ENCODE data around the gene PSMG4.
"Not testable (repeated sequence)": the region's sequence is repeated elsewhere in the genome, so short reads cannot be mapped to it uniquely, and the experiment has no call there.

The PSMG4 gene

DNA sequence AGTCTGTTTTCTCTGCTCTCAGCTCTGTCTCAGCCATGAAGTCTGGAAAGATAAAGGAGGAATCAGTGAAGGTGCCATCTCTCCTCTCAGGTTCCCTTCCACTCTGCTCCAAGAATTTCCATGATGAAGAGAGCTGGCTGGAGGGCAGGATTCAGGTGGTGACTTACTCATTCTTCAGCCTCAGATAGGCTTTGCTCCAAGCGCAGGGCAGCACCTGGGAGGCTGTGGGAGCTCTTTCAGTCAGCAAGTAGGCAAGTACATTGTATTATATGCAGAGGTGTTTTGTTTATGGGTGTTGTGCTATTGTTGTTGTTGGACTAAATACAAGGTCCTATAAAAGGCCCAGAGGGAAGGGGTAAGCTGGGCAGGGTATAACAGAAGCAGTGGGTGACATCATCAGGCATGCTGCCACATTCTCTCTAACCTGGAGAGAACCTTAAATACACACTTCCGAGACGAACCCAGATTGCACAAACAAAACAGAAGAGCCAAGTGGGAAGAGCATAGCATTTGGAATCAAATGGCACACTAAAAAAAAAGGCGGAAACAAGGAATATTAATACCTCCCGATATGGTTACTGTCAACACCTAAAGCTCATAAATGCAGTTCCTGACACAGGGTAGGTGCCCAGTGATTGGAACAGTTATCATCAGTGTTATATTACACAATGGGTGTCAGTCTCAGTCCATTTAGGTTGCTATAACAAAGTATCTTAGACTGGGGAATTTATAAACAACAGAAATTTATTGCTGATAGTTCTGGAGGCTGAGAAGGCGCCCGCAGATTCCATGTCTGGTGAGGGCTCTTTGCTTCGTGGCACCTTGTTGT, 14.5 kb upstream of the PSMG4 start:
- no peaks in the 10 kb centered on the region for H4K20me1 ChIP-seq (ENCODE audit: insufficient read depth, low read length)
- H3K36me3 ChIP-seq (replicated peaks; ENCODE audit: low read depth, low read length): no peaks in the 10 kb centered on the region
- H3K27ac ChIP-seq (ENCODE audit: low read length): no peak overlapping the region
- no peaks in the 10 kb centered on the region for H3K79me2 ChIP-seq (ENCODE audit: low read length)
- no peak overlapping the region for H3K4me3 ChIP-seq (ENCODE audit: low read length)
- H2AFZ ChIP-seq (ENCODE audit: low read depth, low read length): no peak overlapping the region
- H3K9ac ChIP-seq (ENCODE audit: low read length): no peak overlapping the region
- no peak overlapping the region for H3K4me2 ChIP-seq (ENCODE audit: low read length)
- no peak for TF ChIP-seq EZH2phosphoT487 (IDR thresholded peaks at IDR 0.05; ENCODE audit: low read depth)
- TF ChIP-seq, protein P1, sequence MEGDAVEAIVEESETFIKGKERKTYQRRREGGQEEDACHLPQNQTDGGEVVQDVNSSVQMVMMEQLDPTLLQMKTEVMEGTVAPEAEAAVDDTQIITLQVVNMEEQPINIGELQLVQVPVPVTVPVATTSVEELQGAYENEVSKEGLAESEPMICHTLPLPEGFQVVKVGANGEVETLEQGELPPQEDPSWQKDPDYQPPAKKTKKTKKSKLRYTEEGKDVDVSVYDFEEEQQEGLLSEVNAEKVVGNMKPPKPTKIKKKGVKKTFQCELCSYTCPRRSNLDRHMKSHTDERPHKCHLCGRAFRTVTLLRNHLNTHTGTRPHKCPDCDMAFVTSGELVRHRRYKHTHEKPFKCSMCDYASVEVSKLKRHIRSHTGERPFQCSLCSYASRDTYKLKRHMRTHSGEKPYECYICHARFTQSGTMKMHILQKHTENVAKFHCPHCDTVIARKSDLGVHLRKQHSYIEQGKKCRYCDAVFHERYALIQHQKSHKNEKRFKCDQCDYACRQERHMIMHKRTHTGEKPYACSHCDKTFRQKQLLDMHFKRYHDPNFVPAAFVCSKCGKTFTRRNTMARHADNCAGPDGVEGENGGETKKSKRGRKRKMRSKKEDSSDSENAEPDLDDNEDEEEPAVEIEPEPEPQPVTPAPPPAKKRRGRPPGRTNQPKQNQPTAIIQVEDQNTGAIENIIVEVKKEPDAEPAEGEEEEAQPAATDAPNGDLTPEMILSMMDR (IDR thresholded peaks at IDR 0.05; ENCODE audit: low read depth, low read length): no peak
- H3K9me3 ChIP-seq (ENCODE audit: insufficient read depth, low read length): no peaks in the 10 kb centered on the region
- no peaks in the 10 kb centered on the region for H3K4me1 ChIP-seq (ENCODE audit: low read length)
- peaks cover 17% of the 10 kb centered on the region for H3K27me3 ChIP-seq (ENCODE audit: low read depth, low read length)

DNA sequence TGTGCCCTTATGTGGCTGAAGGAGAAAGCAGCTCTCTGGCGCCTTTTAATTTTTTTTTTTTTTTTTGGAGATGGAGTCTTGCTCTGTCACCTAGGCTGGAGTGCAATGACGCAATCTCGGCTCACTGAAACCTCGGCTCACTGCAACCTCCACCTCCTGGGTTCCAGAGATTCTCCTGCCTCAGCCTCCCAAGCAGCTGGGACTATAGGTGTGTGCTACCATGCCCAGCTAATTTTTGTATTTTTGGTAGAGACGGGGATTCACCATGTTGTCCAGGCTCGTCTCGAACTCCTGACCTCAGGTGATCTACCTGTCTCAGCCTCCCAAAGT, 13.9 kb upstream of the PSMG4 start:
- not testable (repeated sequence) for H4K20me1 ChIP-seq (ENCODE audit: insufficient read depth, low read length); H3K27ac ChIP-seq (ENCODE audit: low read length); H3K9ac ChIP-seq (ENCODE audit: low read length); H3K4me2 ChIP-seq (ENCODE audit: low read length); H3K4me1 ChIP-seq (ENCODE audit: low read length); H2AFZ ChIP-seq (ENCODE audit: low read depth, low read length); H3K79me2 ChIP-seq (ENCODE audit: low read length); H3K9me3 ChIP-seq (ENCODE audit: insufficient read depth, low read length); H3K4me3 ChIP-seq (ENCODE audit: low read length); H3K36me3 ChIP-seq (replicated peaks; ENCODE audit: low read depth, low read length)
- H3K27me3 ChIP-seq (ENCODE audit: low read depth, low read length): peaks cover 21% of the 10 kb centered on the region

DNA sequence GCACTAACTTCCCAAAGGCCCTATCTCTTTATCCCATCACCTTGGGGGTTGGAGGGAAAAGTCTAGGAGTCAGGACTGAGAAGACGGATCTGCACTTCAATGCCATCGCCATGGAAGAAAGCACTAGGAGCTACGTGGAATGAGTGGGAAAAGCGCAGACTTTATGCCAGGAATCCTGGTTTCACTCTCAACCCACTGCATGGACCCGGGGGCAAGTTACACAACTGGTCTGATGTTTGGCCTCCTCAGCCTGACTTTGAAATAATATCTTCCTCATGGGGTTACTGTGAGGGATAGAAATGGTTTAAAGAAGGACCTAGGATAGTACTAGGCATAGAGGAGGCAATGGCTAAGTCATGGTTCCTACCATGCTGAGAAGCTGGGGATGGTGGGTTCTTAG, 13.5 kb upstream of the PSMG4 start:
- H3K27me3 ChIP-seq (ENCODE audit: low read depth, low read length): peaks cover 21% of the 10 kb centered on the region
- H3K4me2 ChIP-seq (ENCODE audit: low read length): no peak overlapping the region
- no peak overlapping the region for H3K9ac ChIP-seq (ENCODE audit: low read length)
- H3K9me3 ChIP-seq (ENCODE audit: insufficient read depth, low read length): no peaks in the 10 kb centered on the region
- H3K79me2 ChIP-seq (ENCODE audit: low read length): no peaks in the 10 kb centered on the region
- no peak for TF ChIP-seq EZH2phosphoT487 (IDR thresholded peaks at IDR 0.05; ENCODE audit: low read depth)
- TF ChIP-seq, protein P1 (IDR thresholded peaks at IDR 0.05; ENCODE audit: low read depth, low read length): no peak
- H3K27ac ChIP-seq (ENCODE audit: low read length): no peak overlapping the region
- no peaks in the 10 kb centered on the region for H4K20me1 ChIP-seq (ENCODE audit: insufficient read depth, low read length)
- no peak overlapping the region for H2AFZ ChIP-seq (ENCODE audit: low read depth, low read length)
- no peak overlapping the region for H3K4me3 ChIP-seq (ENCODE audit: low read length)
- no peaks in the 10 kb centered on the region for H3K4me1 ChIP-seq (ENCODE audit: low read length)
- no peaks in the 10 kb centered on the region for H3K36me3 ChIP-seq (replicated peaks; ENCODE audit: low read depth, low read length)

DNA sequence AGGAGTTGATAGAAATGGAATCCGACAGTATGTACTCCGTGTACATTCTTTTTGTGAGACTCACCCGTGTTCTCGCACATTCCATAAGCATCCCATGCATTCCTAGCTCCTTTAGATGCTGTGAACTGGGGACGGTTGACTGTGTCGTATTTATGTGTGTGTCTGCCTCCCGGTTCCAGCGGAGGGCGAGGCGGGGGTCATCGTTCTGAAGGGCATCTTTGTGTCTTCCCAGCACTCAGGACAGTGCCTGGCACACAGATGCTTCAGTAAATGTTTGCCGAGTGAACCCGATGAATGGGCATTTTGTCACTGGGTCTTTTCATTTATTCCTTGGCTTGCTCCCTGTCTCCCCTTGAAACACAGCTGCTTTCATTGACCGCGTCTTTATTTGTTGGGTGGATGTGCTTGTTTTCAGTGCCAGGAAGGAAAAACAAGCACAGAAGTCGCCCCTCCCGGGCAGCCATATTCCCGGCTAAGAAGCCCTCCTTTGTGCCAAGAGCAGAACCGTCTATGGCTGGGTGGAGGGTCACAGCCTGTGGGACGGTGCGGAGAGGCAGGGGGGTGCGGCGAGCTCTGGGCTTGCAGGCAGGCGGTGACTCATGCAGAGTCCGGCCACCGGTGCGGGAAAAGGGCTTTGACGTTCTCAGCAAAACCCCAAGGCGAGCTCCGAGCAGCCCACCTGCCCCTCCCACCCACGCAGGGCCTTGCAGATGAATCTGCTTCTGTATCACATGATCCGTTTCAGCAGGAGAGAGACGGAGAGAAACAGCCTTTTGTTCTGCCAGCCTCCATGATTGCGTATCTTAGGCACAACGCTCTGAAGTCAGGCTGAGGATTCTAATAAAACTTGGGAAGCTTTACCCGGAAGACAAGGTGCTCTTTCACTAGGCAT, 11.2 kb upstream of the PSMG4 start:
- Histone ChIP-seq H3K27me3 (ENCODE audit: low read depth, low read length) (peaks cover 21% of the 10 kb centered on the region), H3K9me3 (ENCODE audit: insufficient read depth, low read length) (no peaks in the 10 kb centered on the region), H4K20me1 (ENCODE audit: insufficient read depth, low read length) (no peaks in the 10 kb centered on the region), H3K4me2 (ENCODE audit: low read length) (no peak overlapping the region), H3K9ac (ENCODE audit: low read length) (no peak overlapping the region), H3K4me1 (ENCODE audit: low read length) (peaks cover 3% of the 10 kb centered on the region; the same call in 1 of the 2 replicates), H2AFZ (ENCODE audit: low read depth, low read length) (no peak overlapping the region), H3K36me3 (replicated peaks; ENCODE audit: low read depth, low read length) (no peaks in the 10 kb centered on the region), H3K79me2 (ENCODE audit: low read length) (no peaks in the 10 kb centered on the region), H3K27ac (ENCODE audit: low read length) (no peak overlapping the region), H3K4me3 (ENCODE audit: low read length) (no peak overlapping the region)
- no peak for TF ChIP-seq EZH2phosphoT487 (IDR thresholded peaks at IDR 0.05; ENCODE audit: low read depth)
- TF ChIP-seq, protein P1 (IDR thresholded peaks at IDR 0.05; ENCODE audit: low read depth, low read length): no peak

Measured in OCI-LY3 (cell line).